Daoy (cell line): ENCODE results near the gene TKTL2. TPM values are rescaled to one million over a fixed set of nuclear protein-coding genes. Genes with fewer than 3 reads are reported as not detected.
"Not testable (repeated sequence)": the region's sequence is repeated elsewhere in the genome, so short reads cannot be mapped to it uniquely, and the experiment has no call there.

ENCODE experiments used
- DNase-seq: peaks from one replicate; pipeline ENCODE4 v3.0.0-alpha.2; 2015; ENCODE audit warnings: low read depth
- total RNA-seq: library from RNA; depleted of rRNA; stranded (reverse); fragments of >200 nt; shearing (Covaris generic); gene quantifications from 2 replicates; pipeline ENCODE4 v1.2.3, GENCODE V29; 2014; rRNA removed

The TKTL2 gene
- total RNA-seq, 1 experiment from 2014 or later, result not detected

- DNase-seq, result no peak
Measured at GRCh38 chr4:163447481-163447880, 26.1 kb downstream of the TKTL2 start.

GRCh38 chr4:163447023-163447422 is 26.5 kb downstream of the TKTL2 start:
- not testable (repeated sequence) for DNase-seq

GRCh38 chr4:163440040-163440439 is 33.5 kb downstream of the TKTL2 start:
- no peak for DNase-seq

Other genes starting within 250 kb of the TKTL2 start
- 0.57 TPM in 1 of 2 replicates, not detected in the other for gene NPY1R, start 141.2 kb downstream of the TKTL2 start, total RNA-seq
- gene NPY5R, start 129.9 kb downstream of the TKTL2 start, total RNA-seq, result 0.48 TPM in 1 of 2 replicates, not detected in the other
- gene TMA16, start 20.9 kb upstream of the TKTL2 start, total RNA-seq, result 43.2 and 61.6 TPM in 2 replicates